NCI-H774 (cell line): ENCODE measurements around the gene MUC5AC.

Experiments used
- DNase-seq: peaks from one replicate; lab custom pipeline; 2025; lab: John Stamatoyannopoulos, UW

The MUC5AC gene

DNA sequence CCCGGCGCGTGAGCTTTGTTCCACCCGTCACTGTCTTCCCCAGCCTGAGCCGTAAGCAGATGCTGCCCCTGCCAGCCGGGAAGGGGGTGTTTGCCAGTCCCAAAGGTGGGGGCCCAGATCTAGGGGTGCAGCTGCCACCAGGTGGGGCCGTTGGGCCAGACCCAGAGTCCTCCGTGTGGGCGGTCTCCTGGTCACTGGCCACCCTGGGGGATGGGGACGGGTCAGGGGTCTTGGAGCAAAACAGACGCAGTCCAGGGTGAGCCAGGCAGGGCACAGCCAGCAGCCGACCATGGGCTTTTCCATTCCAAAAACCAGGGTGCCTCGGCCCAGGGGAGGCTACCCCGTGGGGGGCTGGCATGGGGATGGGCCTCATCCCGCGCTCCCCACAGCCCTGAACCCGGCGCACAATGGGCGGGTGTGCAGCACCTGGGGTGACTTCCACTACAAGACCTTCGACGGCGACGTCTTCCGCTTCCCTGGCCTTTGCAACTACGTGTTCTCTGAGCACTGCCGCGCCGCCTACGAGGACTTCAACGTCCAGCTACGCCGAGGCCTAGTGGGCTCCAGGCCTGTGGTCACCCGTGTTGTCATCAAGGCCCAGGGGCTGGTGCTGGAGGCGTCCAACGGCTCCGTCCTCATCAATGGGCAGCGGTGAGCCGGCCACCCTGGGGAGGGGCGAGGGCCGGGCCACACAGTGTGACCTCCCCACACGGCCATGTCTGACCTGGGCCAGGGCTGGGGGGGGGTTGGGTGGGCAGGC is 68.7 kb downstream of the MUC5AC start:
- DNase-seq, result no peak

DNA sequence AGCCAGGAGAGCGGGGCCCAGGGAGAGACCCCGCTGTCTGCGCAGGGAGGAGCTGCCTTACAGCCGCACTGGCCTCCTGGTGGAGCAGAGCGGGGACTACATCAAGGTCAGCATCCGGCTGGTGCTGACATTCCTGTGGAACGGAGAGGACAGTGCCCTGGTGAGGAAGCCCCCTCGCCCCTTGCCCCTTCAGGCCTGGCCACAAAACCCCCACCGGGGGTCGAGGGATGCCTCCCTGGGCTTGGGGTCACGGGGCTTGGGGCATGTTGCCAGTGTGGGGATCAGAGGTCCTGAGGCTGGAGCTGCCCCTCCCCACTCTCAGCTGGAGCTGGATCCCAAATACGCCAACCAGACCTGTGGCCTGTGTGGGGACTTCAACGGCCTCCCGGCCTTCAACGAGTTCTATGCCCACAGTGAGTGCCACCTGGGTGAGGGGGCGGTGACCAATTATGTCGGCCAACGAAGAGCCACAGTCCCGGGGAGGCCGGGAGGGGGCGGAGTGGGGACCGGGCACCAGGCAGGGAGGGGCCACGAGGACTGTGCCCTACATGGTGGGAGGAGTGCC is 69.3 kb downstream of the MUC5AC start:
- DNase-seq, result no peak

DNA sequence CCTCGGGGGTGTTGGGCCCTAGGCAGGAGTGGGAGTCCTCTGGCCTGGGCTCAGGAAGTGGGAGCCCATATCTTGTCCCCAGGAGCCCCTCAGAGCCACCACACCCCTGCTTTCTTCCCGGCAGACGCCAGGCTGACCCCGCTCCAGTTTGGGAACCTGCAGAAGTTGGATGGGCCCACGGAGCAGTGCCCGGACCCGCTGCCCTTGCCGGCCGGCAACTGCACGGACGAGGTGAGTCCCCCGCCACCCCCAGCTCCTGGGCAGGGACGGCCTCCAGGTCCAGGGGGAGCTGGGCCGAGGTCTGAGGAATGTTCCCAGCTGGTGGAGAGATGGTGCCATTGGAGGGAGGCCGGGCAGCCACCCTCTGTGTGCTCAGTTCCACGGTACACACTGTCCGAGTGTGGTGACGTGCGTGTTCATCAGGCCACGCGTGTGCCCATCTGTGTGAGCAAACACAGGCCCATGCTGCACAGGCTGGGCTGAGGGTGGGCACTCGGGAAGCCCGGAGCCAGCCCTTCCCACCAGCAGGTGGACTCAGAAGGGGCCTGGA is 69.9 kb downstream of the MUC5AC start:
- no peak for DNase-seq

DNA sequence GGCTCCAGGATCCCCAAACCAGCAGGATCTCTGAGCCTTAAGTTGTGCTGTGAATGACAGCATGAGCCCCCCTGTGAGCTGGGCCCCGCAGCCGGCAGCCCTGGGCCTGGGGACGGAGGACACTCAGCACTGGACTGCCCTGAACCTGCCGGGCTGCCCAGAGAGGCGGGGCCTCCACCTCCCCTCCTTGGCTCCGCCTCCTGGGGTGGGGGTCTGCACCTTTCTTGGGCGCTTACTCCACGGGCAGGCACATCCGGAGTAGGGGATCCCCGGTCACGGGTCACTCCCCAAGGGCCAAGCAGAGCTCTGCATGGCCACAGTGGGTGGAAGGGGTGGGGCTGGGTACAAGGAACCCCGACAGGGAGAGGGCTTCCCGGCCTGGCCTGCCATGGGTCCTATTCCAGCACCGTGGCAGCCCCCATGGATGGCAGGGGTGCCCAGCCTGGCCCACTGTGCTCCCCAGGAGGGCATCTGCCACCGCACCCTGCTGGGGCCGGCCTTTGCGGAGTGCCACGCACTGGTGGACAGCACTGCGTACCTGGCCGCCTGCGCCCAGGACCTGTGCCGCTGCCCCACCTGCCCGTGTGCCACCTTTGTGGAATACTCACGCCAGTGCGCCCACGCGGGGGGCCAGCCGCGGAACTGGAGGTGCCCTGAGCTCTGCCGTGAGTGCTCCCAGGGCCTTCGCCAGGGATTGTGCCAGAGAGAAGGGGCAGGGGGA is 70.5 kb downstream of the MUC5AC start:
- no peak for DNase-seq

DNA sequence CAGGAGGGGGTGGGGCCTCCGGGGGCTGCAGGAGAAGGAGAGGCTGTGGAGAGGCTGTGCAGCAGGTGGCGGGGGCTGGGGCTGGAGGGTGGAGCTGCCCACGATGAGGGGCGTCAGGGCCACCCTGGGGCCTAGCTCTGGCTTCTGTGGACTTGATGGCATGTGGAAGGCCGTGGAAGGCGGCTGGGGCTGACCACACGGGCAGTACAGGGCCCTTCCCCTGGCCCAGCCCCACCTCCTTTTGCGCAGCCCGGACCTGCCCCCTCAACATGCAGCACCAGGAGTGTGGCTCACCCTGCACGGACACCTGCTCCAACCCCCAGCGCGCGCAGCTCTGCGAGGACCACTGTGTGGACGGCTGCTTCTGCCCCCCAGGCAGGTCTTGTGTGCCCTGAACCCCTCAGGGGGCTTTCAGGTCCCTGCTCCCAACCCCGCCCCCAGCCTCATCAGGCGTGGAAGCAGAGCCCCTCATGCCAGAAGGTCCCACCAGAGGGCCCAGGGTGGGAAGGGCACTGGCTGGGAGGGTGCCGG is 71.2 kb downstream of the MUC5AC start:
- DNase-seq, result no peak

DNA sequence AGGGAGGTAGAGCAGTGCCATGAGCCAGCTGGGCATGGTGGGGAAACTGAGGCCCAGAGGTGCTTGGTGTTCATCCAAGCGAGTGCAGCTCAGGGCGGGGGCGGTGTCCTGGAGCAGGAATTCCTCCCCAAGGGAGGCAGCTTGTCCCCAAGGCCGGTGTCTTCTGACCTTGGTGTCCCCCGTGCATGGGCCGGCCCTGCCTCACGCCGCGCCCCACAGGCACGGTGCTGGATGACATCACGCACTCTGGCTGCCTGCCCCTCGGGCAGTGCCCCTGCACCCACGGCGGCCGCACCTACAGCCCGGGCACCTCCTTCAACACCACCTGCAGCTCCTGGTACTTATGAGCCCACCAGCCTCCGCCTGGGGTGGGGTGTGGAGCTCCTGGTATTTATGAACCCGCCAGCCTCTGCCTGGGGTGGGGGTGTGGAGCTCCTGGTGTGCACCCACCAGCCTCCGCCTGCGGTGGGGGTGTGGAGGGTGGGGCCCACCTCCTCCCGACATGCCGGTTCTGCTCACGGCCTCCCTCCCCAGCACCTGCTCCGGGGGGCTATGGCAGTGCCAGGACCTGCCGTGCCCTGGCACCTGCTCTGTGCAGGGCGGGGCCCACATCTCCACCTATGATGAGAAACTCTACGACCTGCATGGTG is 71.8 kb downstream of the MUC5AC start:
- DNase-seq, result no peak

DNA sequence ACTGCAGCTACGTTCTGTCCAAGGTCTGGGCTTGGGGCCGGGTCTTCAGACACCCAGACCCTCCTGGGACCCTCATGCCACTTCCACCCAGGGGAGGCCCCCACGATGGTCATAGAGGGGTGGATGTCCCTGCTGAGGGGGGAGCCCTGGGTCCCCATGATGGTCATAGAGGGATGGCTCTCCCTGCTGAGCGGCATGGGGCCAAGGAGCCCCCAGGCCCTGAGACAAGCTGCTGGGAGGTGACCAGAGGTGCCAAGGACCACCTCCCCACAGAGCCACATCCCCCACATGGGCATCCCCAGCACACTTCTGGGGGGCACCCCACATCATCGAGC is 72.3 kb downstream of the MUC5AC start:
- DNase-seq, result no peak

DNA sequence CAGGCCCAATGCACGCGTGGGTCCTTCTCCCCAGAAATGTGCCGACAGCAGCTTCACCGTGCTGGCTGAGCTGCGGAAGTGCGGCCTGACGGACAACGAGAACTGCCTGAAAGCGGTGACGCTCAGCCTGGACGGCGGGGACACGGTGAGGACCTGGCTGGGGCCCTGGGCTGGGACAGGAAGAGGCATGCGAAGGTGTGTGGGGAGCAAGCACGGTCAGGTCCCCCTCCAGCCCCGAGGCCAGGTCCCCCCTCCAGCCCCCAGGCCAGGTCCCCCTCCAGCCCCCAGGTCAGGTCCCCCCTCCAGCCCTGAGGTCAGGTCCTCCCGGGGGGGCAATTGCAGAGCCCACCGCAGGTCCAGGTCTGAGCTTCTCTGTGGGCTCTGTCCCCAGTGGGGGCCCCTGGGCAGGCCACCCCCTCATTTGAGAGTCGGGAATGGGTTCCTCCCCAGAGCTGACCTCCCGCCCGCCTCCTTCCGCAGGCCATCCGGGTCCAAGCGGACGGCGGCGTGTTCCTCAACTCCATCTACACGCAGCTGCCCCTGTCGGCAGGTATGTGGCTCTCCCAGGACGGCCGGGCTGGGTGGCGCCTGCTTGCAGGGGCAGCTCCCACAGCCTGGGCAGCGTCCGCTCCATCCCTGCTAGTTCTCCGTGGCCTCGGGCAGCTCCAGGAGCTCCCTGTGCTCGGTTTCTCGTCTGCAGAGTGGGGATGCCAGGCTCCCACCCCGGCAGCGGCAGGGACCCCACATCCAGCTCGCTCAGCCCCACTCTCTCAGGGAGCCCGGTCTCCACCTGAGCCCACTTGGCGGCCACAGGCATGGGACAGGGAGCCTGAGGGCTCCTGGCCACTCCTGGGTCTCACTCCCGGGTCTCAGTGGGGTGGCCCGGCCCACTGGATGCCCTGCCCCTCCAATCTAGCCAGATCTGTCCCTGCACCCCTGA is 73.0 kb downstream of the MUC5AC start:
- no peak for DNase-seq

DNA sequence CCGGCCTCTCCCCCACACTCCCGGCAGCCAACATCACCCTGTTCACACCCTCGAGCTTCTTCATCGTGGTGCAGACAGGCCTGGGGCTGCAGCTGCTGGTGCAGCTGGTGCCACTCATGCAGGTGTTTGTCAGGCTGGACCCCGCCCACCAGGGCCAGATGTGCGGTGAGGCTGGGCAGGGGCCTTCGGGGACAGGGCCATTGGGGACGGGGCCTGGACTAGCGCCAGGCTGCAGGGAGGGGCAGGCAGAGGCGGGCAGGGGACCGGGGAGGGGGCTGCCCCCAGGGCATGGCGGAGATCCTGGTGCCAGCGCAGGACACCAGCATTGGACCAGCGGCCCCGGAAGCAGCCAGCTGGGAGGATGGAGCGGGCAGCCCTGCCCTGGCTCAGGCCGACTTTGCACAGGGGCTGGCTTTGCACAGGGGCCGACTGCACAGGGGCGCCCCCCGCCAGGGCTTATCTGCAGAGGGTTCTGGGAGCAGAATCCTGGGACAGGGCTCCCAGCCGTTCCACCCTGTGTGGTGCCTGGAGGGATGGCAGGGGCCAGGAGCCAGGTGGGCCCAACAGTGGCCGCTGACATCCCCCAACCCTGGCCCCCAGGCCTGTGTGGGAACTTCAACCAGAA is 73.8 kb downstream of the MUC5AC start:
- no peak for DNase-seq

DNA sequence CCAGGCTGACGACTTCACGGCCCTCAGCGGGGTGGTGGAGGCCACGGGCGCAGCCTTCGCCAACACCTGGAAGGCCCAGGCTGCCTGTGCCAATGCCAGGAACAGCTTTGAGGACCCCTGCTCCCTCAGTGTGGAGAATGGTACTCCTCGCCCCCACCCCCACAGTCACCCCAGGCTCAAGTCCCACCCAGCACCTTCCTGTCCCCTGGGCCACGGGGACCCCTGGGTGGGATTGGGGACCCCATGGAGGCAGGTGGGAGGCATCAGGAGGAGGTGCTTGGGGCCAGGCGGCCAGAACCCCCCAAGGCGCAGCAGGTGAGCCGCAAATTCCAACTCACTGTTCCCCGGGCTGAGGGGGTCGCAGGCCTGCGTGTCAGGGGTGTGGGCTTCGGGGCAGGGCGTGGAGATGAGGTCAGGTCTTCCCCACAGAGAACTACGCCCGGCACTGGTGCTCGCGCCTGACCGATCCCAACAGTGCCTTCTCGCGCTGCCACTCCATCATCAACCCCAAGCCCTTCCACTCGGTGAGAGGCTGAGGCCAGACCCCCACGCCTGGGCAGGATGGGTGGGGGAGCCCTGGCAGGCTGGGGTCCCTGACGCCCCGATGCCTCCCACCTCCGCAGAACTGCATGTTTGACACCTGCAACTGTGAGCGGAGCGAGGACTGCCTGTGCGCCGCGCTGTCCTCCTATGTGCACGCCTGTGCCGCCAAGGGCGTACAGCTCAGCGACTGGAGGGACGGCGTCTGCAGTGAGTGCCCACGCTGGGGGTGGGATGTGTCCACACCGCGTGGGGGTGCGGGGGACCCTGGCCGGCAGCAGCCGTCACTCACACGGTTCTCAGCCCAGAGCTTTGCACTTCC is 74.5 kb downstream of the MUC5AC start:
- no peak for DNase-seq

DNA sequence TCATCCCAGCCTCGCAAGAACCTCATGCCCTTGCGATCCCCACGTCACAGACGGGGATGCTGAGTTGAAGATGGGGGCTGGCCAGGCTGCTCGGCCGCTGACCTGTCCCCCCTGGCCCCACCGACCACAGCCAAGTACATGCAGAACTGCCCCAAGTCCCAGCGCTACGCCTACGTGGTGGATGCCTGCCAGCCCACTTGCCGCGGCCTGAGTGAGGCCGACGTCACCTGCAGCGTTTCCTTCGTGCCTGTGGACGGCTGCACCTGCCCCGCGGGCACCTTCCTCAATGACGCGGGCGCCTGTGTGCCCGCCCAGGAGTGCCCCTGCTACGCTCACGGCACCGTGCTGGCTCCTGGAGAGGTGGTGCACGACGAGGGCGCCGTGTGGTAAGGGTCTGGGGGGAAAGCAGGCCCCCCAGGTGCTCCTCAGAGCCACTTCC is 75.1 kb downstream of the MUC5AC start:
- DNase-seq, result no peak

DNA sequence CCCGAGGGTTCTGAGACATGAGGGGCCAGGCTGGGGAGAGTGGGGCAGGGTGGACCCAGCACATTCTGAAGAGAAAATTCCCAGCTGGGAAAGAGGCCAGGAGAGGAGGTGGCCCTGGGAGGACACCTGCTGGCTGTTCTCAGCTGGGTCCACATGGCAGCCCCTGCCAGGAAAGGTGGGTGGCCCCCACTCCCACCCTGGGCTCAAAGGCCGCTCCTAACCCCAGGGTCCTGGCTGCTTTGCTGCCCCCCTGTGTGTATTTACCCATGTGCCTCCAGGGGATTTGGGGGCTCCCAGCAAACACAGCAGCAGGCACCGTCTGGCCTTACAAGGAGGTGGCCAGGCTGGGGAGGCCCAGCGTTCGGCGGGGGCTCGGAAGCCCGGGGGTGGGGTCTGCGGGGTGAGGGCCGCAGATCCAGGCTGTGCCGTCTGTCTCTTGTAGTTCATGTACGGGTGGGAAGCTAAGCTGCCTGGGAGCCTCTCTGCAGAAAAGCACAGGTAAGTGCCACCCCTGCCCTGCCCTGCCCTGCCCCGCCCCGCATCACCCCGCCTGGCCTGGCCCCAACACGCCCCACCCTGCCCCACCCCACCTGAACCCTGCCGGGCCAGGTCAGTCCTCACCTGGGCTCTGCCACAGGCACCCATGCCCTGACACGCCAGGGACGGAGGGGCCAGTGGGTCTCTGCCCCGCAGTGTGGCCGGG is 75.7 kb downstream of the MUC5AC start:
- no peak for DNase-seq

DNA sequence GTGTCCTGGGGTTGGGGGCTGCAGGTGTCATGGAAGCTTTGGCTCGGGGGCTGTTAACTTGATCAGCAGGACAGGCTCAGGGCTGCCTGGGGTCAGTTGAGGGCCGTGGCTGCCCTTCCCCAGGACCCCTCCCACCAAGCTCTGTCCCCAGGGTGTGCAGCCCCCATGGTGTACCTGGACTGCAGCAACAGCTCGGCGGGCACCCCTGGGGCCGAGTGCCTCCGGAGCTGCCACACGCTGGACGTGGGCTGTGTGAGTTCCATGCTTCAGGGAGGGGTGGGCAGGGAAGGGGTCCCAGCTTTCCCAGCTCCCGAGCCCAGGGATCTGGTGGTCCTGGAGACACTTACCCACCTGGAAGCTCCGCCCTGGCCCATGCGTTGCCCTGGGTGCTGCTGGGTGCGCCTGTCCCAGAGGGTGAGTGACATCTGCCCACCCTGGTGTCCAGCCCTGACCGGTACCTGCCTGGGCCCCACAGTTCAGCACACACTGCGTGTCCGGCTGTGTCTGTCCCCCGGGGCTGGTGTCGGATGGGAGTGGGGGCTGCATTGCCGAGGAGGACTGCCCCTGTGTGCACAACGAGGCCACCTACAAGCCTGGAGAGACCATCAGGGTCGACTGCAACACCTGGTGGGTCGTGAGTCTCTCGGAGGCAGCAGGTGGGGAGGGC is 76.4 kb downstream of the MUC5AC start:
- DNase-seq, result no peak

DNA sequence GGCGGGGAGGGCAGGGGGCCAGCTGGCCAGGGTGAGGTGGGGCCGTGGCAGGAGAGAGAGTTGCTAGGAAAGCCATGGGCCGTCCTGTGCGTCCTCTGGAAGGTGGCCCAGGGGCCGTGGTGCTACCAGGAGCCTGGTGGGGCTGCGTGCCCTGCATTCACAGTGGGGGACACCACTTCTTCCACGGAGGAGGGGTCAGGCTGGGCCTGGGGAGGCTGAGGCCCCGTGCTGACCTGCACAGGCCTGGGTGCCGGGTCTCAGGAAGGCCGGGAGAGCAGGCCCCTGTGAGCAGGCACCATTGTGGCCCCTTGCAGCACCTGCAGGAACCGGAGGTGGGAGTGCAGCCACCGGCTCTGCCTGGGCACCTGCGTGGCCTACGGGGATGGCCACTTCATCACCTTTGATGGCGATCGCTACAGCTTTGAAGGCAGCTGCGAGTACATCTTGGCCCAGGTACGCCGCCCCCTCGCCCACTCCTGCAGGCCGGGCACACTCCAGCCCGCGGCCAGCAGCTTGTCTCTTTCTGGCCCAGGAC is 77.1 kb downstream of the MUC5AC start:
- no peak for DNase-seq

DNA sequence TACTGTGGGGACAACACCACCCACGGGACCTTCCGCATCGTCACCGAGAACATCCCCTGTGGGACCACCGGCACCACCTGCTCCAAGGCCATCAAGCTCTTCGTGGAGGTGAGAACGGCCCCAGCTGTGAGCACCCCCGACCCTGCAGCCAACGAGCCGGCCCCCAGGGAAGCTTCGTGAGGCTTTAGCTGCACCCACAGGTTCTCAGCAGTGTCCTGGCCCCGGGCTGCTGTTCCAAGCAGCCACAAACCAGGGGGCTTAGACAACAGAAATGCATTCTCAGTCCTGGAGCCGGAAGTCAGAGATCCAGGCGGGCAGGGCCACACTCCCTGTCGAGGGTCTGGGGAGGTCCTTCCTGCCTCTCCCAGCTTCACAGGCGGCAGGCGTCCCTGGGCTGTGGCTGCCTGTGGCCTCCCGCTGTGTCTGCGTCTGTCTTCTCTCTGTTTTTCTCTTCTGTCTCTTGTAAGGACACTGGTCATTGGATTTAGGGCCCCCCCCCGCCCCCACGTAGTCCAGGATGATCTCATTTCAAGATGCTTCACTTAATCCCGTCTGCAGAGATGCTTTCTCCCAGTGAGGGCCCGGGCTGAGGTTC is 77.7 kb downstream of the MUC5AC start:
- DNase-seq, result no peak

DNA sequence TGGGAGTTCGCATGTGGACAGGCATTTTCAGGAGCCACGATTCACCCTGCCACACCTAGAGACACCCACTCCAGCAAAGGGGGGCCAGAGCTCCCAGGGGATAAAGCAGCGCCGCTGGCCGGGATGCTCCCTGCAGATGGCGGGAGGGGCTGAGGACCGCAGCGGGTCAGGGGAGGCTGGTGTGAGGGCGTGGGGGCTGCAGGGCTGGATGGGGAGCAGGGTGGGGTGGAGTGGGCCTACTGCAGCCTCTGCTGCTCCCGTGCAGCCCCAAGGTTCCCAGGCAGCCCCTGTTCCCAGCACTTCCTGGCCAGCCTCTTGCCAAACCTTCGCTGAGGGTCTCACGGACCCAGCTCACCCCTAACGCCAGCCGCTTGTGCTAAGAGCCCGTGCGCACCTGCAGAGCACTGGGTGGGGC is 78.2 kb downstream of the MUC5AC start:
- DNase-seq, result no peak

DNA sequence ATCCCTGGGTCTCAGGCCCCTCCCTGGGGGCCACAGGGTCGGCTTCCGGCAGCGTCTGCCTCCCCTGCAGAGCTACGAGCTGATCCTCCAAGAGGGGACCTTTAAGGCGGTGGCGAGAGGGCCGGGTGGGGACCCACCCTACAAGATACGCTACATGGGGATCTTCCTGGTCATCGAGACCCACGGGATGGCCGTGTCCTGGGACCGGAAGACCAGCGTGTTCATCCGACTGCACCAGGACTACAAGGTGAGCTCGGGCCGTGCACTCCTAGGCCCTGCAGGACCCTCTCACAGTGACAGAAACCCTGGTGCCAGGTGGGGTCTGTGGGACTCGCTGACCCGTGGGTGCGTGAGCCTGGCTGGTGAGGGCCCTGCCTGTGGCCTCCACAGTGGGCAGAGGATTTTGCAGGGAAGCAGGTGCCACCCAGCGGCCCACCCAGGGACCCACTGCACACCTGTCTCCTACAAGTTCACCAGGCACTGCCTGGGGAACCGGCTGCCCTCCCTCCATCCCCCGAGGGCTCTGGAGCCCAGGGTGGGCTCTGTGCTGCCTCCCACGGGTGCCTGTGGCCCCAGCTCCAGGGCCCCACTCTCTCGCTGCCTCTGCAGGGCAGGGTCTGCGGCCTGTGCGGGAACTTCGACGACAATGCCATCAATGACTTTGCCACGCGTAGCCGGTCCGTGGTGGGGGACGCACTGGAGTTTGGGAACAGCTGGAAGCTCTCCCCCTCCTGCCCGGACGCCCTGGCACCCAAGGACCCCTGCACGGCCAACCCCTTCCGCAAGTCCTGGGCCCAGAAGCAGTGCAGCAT is 78.8 kb downstream of the MUC5AC start:
- DNase-seq, result no peak
